Loucy (cell line): ENCODE data around the gene SMARCE1.

Experiments
- H2AFZ ChIP-seq: fragments of 200-600 bp; sonication (generic); 2 replicates; pipeline ENCODE4 v1.6.0; 2016; ENCODE audit warnings: antibody characterized with exemption, mild to moderate bottlenecking, low read length, moderate library complexity
- H3F3A ChIP-seq: fragments of 200-600 bp; 2 replicates; pipeline ENCODE4 v1.6.0; 2016; ENCODE audit warnings: antibody characterized with exemption, low read depth, mild to moderate bottlenecking
- H3K27me3 ChIP-seq: fragments of 200-600 bp; sonication (generic); 2 replicates; pipeline ENCODE4 v1.6.1; 2014; ENCODE audit warnings: low read length, mild to moderate bottlenecking; ENCODE audit not compliant: insufficient read depth, poor library complexity, severe bottlenecking
- H3K36me3 ChIP-seq: fragments of 200-600 bp; sonication (generic); 2 replicates; pipeline ENCODE4 v1.6.1; 2016; ENCODE audit warnings: low read length; ENCODE audit not compliant: insufficient read depth
- H3K4me1 ChIP-seq: fragments of 200-600 bp; sonication (generic); 2 replicates; pipeline ENCODE4 v1.5.1; 2014; ENCODE audit warnings: low read length, mild to moderate bottlenecking; ENCODE audit not compliant: insufficient read depth, poor library complexity, severe bottlenecking
- H3K4me2 ChIP-seq: fragments of 200-600 bp; sonication (generic); 2 replicates; pipeline ENCODE4 v1.6.0; 2014; ENCODE audit warnings: antibody characterized with exemption, low read length, low read depth, mild to moderate bottlenecking; ENCODE audit not compliant: poor library complexity, severe bottlenecking
- H3K4me3 ChIP-seq: fragments of 200-600 bp; sonication (generic); 2 replicates; pipeline ENCODE4 v1.5.1; 2014; ENCODE audit warnings: low read length, mild to moderate bottlenecking, mixed read lengths; ENCODE audit not compliant: poor library complexity, severe bottlenecking
- H3K79me2 ChIP-seq: fragments of 200-600 bp; sonication (generic); 2 replicates; pipeline ENCODE4 v1.6.1; 2014; ENCODE audit warnings: low read length; ENCODE audit not compliant: insufficient read depth
- H3K9ac ChIP-seq: fragments of 200-600 bp; sonication (generic); 2 replicates; pipeline ENCODE4 v1.6.0; 2014; ENCODE audit warnings: mild to moderate bottlenecking, low read depth, low read length, moderate library complexity; ENCODE audit not compliant: poor library complexity, severe bottlenecking
- H3K9me2 ChIP-seq: fragments of 200-600 bp; sonication (generic); replicated peaks from 2 replicates; pipeline ENCODE4 v1.6.1; 2016; ENCODE audit warnings: low read depth, low read length, mixed read lengths
- H3K9me3 ChIP-seq: fragments of 200-600 bp; sonication (generic); 2 replicates; pipeline ENCODE4 v1.6.1; 2014; ENCODE audit warnings: mild to moderate bottlenecking, antibody characterized with exemption, low read length, low read depth; ENCODE audit not compliant: insufficient read depth
- H4K20me1 ChIP-seq: fragments of 200-600 bp; sonication (generic); 2 replicates; pipeline ENCODE4 v1.6.0; 2014; ENCODE audit warnings: antibody characterized with exemption, low read length, mild to moderate bottlenecking; ENCODE audit not compliant: insufficient read depth, poor library complexity, severe bottlenecking
- EZH2phosphoT487 ChIP-seq: fragments of 200-600 bp; IDR thresholded peaks from 2 replicates; pipeline ENCODE4 v1.6.1; 2018; ENCODE audit warnings: antibody characterized with exemption, mild to moderate bottlenecking, moderate library complexity, borderline replicate concordance
- TF ChIP-seq, protein P1 (sequence below): fragments of 200-600 bp; sonication (generic); conservative IDR thresholded peaks from 2 replicates; pipeline ENCODE4 v1.5.1; 2014; ENCODE audit warnings: mild to moderate bottlenecking, antibody characterized with exemption, low read length

Gene SMARCE1

DNA sequence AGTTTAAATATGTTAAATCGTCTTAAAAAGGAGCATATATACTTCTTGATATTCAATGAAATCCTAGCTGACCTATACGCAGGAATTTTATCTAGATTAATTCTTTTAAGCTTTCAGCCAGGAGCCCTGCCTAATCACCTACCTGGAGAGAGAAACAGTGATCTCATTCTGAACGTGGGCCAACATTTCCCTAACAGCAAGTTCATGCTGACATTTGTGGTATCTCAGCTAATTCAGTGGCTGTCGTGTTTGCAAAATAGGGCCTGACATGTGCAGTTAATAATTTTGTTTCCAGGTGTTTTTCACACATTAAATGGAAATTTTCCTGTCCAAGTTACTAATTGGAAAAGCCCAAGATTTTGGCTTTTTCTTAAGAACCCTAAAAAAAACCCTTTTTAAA, 38.6 kb upstream of the SMARCE1 start:
- Histone ChIP-seq H3K79me2 (no peaks in the 10 kb centered on the region), H2AFZ (no peak overlapping the region), H3K4me1 (no peaks in the 10 kb centered on the region), H3F3A (no peaks in the 10 kb centered on the region), H3K9me2 (no peaks in the 10 kb centered on the region), H4K20me1 (no peaks in the 10 kb centered on the region), H3K9ac (no peak overlapping the region), H3K9me3 (no peaks in the 10 kb centered on the region), H3K36me3 (no peaks in the 10 kb centered on the region), H3K4me2 (no peak overlapping the region), H3K27me3 (no peaks in the 10 kb centered on the region), H3K4me3 (no peak overlapping the region)
- TF ChIP-seq, protein P1, sequence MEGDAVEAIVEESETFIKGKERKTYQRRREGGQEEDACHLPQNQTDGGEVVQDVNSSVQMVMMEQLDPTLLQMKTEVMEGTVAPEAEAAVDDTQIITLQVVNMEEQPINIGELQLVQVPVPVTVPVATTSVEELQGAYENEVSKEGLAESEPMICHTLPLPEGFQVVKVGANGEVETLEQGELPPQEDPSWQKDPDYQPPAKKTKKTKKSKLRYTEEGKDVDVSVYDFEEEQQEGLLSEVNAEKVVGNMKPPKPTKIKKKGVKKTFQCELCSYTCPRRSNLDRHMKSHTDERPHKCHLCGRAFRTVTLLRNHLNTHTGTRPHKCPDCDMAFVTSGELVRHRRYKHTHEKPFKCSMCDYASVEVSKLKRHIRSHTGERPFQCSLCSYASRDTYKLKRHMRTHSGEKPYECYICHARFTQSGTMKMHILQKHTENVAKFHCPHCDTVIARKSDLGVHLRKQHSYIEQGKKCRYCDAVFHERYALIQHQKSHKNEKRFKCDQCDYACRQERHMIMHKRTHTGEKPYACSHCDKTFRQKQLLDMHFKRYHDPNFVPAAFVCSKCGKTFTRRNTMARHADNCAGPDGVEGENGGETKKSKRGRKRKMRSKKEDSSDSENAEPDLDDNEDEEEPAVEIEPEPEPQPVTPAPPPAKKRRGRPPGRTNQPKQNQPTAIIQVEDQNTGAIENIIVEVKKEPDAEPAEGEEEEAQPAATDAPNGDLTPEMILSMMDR = no peak
- no peak for TF ChIP-seq EZH2phosphoT487

DNA sequence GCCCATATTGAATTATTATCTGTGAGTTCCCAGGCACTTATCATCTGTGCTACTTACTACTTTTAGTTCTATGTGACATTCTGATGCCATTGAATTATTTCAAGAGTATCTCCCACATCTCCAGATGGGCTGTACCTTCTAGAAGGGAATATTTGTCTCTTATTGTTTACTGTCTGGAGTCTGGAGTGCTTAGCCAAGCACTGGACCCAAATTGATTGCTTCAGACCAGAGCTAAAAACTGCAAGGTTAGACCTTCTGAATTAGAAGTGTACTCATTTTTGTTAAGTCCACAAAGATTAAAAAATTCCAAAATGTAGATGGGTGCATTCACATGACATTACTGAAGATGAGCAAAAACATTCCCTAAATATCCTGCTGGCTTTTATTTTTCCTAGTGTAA, 33.4 kb upstream of the SMARCE1 start:
- H3K9me3 ChIP-seq = no peaks in the 10 kb centered on the region
- no peak overlapping the region for H2AFZ ChIP-seq
- no peaks in the 10 kb centered on the region for H3K9me2 ChIP-seq
- no peak overlapping the region for H3K4me2 ChIP-seq
- H3K9ac ChIP-seq = no peak overlapping the region
- no peaks in the 10 kb centered on the region for H3K79me2 ChIP-seq
- no peak for TF ChIP-seq EZH2phosphoT487
- TF ChIP-seq, protein P1 = no peak
- no peak overlapping the region for H3K4me3 ChIP-seq
- H3K4me1 ChIP-seq = no peaks in the 10 kb centered on the region
- H4K20me1 ChIP-seq = no peaks in the 10 kb centered on the region
- H3K36me3 ChIP-seq = no peaks in the 10 kb centered on the region
- H3K27me3 ChIP-seq = no peaks in the 10 kb centered on the region
- no peaks in the 10 kb centered on the region for H3F3A ChIP-seq

DNA sequence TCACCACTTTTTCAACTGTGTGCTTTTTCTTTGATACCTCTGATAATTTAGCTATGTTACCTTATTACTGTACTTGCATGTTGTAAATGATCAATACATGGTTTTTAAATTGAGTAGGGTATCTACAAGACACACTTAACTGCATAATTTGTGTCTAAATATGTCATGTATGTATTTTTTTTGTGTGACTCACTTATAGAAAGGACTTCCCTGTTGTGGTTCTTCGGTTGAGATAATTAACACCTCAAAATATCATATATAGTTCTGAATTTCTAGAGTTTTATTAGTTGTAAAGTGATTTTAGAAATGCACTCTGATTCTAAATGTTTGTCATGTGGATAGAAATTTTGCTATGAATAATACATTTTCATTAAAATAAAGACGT, 31.9 kb upstream of the SMARCE1 start:
- H3F3A ChIP-seq = no peaks in the 10 kb centered on the region
- no peaks in the 10 kb centered on the region for H4K20me1 ChIP-seq
- H3K4me2 ChIP-seq = no peak overlapping the region
- H2AFZ ChIP-seq = no peak overlapping the region
- H3K36me3 ChIP-seq = no peaks in the 10 kb centered on the region
- H3K4me3 ChIP-seq = no peak overlapping the region
- H3K9ac ChIP-seq = no peak overlapping the region
- TF ChIP-seq EZH2phosphoT487 = no peak
- no peaks in the 10 kb centered on the region for H3K4me1 ChIP-seq
- no peaks in the 10 kb centered on the region for H3K79me2 ChIP-seq
- H3K9me2 ChIP-seq = no peaks in the 10 kb centered on the region
- no peaks in the 10 kb centered on the region for H3K9me3 ChIP-seq
- no peaks in the 10 kb centered on the region for H3K27me3 ChIP-seq

DNA sequence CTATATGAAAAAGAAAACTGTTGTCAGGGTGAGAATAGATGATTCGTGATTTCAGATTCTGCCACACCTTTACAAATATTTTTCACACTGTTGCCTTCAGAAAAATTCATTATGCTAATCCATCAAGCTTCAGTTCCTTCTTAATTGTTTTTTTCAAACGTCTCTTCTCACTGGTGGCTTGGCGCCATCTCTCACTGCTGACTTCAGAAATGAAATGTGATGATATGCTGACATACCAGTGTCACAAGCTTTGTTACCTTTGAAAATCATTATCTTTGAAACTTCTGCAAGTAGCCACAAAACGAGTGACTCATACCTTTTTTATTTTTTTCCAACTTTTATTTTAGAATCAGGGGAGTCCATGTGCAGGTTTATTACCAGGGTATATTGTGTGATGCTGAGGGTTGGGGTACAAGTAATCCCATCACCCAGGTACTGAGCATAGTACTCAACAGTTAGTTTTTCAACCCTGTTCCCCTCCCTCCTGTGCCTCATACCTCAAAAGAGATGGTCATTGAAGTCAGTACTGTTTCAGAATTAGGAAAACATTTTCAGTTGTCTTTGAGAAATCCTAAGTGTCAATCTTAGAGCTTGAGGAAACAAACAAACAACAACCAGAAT, 31.4 kb upstream of the SMARCE1 start:
- Histone ChIP-seq H3K27me3 (no peaks in the 10 kb centered on the region), H3K9ac (no peak overlapping the region), H3K4me1 (no peaks in the 10 kb centered on the region), H3K9me3 (no peaks in the 10 kb centered on the region), H3K4me3 (no peak overlapping the region), H3K79me2 (no peaks in the 10 kb centered on the region), H3K36me3 (no peaks in the 10 kb centered on the region), H2AFZ (no peak overlapping the region), H4K20me1 (no peaks in the 10 kb centered on the region), H3K4me2 (no peak overlapping the region), H3F3A (no peaks in the 10 kb centered on the region), H3K9me2 (no peaks in the 10 kb centered on the region)
- no peak for TF ChIP-seq EZH2phosphoT487
- TF ChIP-seq, protein P1 = no peak
